Measurements from ENCODE around the gene PLEKHD1.
"Not testable (repeated sequence)": the region's sequence is repeated elsewhere in the genome, so short reads cannot be mapped to it uniquely, and the experiment has no call there.

PLEKHD1 gene

GRCh38 chr14:69484444-69485314 is at the start of gene PLEKHD1:
TSS of gene PLEKHD1 (plus strand) at chr14:69484728. CDS start at chr14:69484966, 238 bp downstream.
- DNase-seq, result no peak

- DNase-seq, result no peak
These were observed 44.8 kb upstream of the PLEKHD1 start for GRCh38 chr14:69439521-69440270.

GRCh38 chr14:69441948-69442347 is 42.6 kb upstream of the PLEKHD1 start:
- no peak for DNase-seq

- DNase-seq, result no peak
These were observed 41.2 kb upstream of the PLEKHD1 start for GRCh38 chr14:69443296-69443805.

- DNase-seq, result no peak
These were observed 35.3 kb upstream of the PLEKHD1 start for GRCh38 chr14:69449216-69449615.

- DNase-seq, result no peak
These were observed 32.6 kb upstream of the PLEKHD1 start for GRCh38 chr14:69451941-69452340.

- DNase-seq, result no peak
These were observed 26.2 kb upstream of the PLEKHD1 start for GRCh38 chr14:69458350-69458749.

- no peak for DNase-seq
These were observed 25.4 kb upstream of the PLEKHD1 start for GRCh38 chr14:69459122-69459521.

- DNase-seq, result peak; percentile 78
These were observed 24.3 kb upstream of the PLEKHD1 start for GRCh38 chr14:69460093-69460701.

GRCh38 chr14:69464379-69464778 is 20.1 kb upstream of the PLEKHD1 start:
- no peak for DNase-seq

- DNase-seq, result no peak
These were observed 19.7 kb upstream of the PLEKHD1 start for GRCh38 chr14:69464829-69465228.

- no peak for DNase-seq
These were observed 15.6 kb upstream of the PLEKHD1 start for GRCh38 chr14:69468949-69469348.

GRCh38 chr14:69471436-69471835 is 13.1 kb upstream of the PLEKHD1 start:
- DNase-seq, result no peak

- DNase-seq, result no peak
These were observed 12.6 kb upstream of the PLEKHD1 start for GRCh38 chr14:69471916-69472315.

- no peak for DNase-seq
These were observed 11.3 kb upstream of the PLEKHD1 start for GRCh38 chr14:69473260-69473659.

- no peak for DNase-seq
These were observed 10.6 kb upstream of the PLEKHD1 start for GRCh38 chr14:69473946-69474345.

- no peak for DNase-seq
These were observed 9.2 kb upstream of the PLEKHD1 start for GRCh38 chr14:69475194-69475818.

- DNase-seq, result not testable (repeated sequence)
These were observed 7.6 kb upstream of the PLEKHD1 start for GRCh38 chr14:69476824-69477450.

- DNase-seq, result not testable (repeated sequence)
These were observed 6.5 kb upstream of the PLEKHD1 start for GRCh38 chr14:69478055-69478454.

- no peak for DNase-seq
These were observed 4.8 kb upstream of the PLEKHD1 start for GRCh38 chr14:69479696-69480095.

GRCh38 chr14:69480136-69480535 is 4.4 kb upstream of the PLEKHD1 start:
- DNase-seq, result no peak

GRCh38 chr14:69481815-69482568 is 2.5 kb upstream of the PLEKHD1 start:
- no peak for DNase-seq

All from right hindlimb (tissue), 1 donor.